HG03565 (cell line): ENCODE data around the gene GNG2.

Experiments used
- ATAC-seq: cut with Tn5 transposase; IDR thresholded peaks from one replicate; pipeline ENCODE4 v1.9.1; 2021; ENCODE audit warnings: mild to moderate bottlenecking, moderate library complexity; ENCODE audit not compliant: unreplicated experiment

The GNG2 gene

DNA sequence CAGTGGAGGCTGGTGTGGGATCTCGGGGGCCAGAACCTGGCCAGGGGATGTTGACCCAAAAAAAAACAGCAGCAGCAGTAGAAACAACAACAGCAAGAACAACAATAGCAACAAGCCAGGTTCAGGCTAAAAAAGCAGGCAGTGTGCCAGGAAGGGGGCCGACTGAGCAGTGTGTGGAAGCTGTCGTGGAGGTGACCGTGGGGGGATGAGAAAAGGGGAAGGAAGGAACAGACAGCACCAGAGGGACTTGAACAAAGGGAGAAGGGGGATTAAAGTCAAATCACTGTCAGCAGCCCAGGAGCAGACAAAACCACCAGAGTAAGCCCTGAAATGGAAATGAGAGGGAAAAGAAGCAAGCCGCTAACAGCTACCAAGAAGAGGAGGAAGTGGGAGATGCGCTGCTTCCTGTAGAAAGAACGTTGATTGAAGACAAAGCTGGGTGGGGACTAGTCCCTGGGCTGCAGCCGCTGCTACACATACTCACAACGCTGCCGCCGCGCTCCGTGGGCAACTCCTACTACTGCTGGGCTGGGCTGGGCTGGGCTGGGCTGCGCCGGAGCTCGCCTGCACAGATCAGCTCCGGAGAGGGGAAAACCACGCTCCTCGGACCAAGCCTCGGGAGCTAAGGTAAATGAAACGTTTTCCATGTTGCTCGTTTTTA lies at the start of gene GNG2:
TSS of gene GNG2 (plus strand) at position 449 of the 661 bp plus-strand sequence. CDS start 90,067 bp downstream, outside the sequence.
- peak; percentile 65 for ATAC-seq

DNA sequence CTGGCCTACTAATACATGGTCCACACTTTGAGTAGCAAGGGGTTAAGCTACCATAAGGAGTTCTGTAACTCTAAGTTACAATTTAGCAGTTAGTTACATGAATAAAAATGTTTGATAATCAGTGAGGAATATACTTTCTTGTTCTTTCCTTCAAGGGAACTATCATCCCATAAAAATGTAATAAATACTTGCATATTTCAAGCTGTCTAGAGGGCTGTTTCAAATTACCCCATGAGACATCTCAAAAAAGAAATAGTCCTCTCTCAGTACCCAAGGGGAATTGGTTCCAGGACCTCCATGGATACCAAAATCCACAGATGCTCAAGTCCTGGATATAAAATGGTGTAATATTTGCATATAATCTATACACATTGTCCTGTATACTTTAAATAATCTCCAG lies 48.7 kb upstream of the GNG2 start:
- ATAC-seq = no peak

DNA sequence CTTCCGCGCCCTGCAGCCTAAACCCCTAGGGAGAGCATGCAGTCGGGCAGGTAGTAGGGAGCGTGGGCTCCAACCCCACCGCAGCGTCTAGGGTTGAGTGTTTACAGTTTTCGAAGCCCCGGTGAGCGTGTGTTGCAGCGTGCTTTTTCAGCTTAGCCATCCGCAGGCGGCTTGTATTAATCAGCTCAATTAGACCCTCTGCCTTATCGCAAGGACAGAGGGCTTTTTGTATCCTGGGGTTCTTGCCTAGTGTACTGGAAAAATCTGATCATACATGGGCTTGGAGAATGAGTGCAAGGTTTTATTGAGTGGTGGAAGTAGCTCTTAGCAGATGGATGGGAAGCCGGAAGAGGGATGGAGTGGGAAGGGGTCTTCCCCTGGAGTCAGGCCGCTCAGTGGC lies 44.4 kb upstream of the GNG2 start:
- no peak for ATAC-seq

DNA sequence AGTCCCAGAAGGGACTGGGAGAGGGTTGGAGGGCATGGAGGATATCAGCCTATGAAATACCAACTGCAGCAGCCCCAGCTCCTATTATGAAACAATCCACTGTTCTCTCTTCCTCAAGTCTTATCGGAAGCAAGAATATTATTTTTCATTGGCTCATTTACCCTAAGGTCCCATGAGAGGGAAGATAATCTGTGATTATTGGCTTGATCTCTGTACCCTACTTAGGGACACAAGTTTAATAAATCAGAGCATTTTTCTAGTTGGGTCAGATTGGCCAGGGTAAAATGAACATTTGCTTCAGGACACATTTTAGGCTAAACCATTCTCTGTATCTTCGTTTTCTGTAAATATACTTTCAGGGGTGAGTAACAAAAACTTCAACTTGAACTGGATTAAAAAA lies 43.1 kb upstream of the GNG2 start:
- no peak for ATAC-seq

DNA sequence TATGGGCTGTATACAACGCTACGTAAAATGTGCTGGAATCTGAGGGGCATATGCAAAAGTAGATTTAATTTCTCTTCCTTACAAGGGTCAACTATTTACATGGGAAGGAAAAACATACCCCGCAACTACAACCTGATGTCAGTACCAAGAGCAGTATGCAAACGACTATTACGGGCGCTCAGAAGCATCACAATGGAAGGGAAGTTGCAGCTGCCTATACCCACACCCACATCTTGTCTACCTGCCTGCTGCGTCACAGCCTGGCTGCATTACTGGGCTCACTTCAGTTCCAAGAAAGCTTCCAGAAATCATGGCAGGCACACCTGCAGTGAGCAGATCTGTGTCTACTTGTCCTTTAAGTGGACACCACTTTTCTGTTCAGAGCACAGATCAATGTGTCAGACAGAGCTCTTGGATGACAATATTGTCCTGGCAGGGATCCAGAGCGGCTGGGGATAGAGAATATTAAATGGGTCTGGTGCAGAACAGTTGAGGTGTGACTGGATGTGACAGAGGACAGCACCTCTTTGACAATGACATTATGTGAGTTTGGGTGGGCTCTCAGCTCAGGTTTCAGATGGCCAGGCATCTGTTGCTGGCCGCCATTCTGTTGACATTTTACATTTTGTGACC lies 41.5 kb upstream of the GNG2 start:
- ATAC-seq = no peak

GRCh38 chr14:51821822-51822221 lies 38.6 kb upstream of the GNG2 start:
- ATAC-seq = no peak

GRCh38 chr14:51822499-51822898 lies 37.9 kb upstream of the GNG2 start:
- no peak for ATAC-seq

- ATAC-seq = no peak
These were observed 36.7 kb upstream of the GNG2 start for GRCh38 chr14:51823706-51824105.

DNA sequence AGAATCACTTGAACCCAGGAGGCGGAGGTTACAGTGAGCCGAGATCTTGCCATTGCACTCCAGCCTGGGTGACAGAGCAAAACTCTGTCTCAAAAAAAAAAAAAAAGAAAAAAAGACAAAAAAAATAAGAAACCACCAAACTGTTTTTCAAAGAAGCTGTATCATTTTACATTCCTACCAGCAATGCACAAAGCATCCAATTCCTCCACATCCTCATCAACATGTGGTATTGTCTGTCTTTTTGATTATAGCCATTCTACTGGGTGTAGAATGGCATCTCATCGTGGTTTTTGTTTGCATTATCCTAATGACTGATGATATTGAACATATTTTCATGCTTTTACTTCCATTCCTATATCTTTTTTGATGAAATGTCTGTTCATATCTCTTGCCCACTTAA lies 36.2 kb upstream of the GNG2 start:
- no peak for ATAC-seq

DNA sequence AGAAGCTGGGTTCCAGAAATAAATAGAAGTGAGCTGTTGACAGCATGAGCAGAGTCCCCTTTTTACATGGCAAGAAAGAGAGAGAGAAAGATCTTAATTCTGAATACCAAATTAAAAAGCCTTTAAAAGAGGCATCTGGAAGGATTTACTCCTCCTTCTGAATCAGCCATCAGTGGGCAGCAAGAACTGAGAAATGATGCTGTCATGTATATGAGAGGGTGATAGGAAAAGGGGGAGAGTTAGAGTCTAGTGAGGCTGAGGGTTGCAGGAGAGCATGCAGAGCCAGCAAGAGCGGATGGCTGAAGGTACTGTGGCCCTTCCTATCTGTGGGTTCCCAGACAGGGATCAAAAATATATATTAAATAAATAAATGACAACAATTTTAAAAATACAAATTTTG lies 34.5 kb upstream of the GNG2 start:
- ATAC-seq = no peak

DNA sequence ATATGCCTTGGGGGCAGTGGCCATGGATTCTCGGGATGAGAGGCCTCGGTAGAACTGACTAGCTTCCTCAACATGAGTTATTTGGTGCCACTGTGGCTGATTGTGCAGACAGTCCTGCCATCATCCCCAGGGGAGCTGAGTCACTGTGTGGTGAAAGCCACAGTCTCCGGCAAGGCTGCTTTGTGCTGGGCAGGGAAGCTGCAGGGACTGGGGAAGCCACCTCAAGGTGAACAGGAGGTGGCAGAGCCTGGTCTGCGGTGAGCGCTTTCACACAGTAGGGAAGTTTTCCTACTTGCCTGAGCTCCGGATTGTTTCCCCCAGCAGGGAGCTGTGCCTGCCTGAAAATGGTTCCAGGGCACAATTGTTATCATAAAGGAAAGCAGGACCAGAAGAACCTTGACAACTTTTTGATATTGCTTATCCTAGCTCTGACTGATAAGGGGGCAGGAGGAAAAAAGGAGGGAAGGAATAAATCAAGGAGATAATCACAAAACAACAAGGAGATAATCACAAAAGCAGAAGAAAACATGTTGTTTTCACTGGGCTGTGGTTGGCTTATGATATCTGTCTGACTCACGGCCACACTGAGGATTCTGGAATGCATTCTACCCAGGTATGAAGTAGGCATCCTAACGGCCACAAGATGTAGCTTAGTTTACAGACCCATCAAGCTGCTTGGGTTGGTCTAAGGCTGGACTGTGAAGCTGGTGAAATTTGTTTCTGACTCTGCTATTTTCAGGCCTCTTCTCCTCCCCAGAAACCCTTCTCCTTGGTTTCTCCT lies 32.2 kb upstream of the GNG2 start:
- peak; percentile 94 for ATAC-seq

DNA sequence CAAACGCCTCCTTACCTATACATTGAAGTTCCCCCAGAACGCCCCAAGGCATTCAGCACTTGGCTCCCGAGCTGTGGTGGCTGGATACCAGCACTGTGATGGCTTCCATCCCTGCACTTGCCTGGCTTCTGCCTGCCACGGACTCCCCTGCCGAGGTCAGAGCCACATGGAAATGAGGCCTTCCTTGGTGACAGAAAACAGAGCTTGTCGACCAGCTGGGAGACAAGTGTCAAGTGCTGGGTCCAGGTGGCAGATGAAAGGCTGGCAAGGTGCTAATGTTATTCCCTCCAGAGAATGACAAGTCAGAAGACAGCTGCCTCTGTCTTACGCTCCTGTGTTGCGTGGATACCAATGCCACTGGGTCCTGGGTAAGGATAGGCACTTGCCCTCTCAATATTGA lies 26.2 kb upstream of the GNG2 start:
- no peak for ATAC-seq

GRCh38 chr14:51836417-51836816 lies 24.0 kb upstream of the GNG2 start:
- no peak for ATAC-seq

DNA sequence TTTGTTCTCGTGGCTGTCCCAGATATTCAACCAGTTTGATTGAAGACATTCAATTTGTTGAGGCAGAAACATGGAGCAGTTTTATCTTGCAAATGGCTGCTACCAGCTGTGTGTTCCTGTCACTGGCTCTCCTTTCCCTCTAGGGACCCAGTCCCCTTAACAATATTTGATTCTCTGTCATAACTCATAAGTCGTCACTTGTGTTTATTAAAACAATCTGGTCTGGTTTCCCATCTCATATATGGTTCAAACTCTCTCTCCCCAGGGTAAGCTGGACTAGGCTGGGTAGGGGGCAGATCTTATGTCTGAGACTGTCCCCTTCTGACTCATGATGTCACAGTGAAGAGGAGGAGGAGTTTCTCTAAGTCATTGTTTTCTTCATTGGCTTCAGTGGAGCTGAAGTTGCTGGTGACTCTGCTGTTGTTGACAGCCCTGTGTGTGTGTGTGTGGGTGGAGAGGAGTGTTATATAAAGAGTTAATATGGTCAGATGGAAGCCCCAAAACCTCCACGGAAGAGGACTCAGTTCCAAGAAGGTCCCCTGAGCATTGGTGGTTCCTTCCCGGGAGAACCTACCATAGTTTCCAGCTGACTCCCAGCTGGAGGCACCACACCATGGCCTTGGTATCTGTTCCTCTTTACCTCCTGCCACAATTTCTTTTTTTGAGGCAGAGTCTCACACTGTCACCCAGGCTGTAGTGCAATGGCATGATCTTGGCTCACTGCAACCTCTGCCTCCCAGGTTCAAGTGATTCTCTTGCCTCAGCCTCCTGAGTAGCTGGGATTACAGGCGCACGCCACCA lies 16.1 kb upstream of the GNG2 start:
- peak; percentile 23 for ATAC-seq

DNA sequence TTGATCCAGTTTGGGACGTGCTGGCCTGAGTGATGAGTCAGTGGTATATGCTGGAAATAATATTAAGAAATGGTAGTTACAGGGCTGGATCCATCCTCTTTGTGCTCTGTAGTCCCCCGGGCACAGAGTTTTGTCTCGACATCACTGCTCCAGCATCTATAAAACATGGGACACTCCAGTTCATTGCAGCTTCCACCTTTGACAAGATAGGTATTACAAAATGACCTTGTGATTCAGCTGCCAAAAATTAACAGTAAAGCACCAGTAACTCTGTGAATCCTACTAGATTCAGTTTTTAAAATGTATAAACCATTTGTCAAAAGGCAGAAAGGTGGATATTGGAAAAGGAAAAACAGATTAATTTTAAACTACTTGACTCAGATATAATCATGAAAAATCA lies 14.6 kb upstream of the GNG2 start:
- ATAC-seq = no peak

DNA sequence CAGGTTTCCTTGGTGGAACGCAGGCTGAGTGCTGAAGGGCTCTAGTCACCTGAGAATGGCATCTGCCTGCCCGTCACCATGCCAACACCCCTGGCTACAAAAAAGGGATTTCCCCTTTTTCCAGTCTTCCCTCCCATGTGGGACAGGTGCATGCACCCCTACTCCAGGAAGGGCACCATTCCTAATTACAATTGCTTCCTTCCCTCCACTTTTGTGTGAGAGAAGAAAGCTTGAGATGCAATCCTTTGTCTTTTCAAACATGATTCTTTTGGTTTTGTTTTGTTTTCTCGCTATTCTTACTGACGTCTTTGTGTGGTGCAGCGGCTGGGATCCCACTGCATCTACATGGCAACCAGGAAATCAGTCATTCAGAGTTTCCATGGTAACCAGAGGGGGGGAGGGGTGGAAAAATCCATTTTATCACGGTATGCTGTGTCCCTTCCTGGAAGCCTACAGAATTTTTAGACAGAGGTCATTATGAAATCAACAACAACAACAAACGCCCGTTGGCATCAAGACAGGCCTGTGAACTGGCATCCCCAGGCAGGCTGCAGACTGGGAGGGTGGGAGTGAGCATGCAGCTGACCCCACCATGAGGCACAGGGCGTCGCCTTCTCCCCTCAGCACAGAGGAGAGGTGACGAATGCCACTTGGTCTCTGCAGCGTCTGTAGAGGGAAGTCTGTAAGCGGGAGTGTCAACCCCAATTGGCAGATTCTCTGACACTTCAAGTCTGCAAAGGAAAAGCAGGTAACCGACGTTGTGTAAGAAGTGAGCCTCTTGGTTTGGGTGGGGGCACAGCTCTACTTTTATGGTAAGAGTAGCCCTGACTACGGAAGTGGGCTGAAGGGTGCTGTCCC lies 13.6 kb upstream of the GNG2 start:
- ATAC-seq = peak; percentile 62

- ATAC-seq = no peak
These were observed 13.0 kb upstream of the GNG2 start for GRCh38 chr14:51847489-51847796.

GRCh38 chr14:51848120-51848519 lies 12.3 kb upstream of the GNG2 start:
- ATAC-seq = no peak

DNA sequence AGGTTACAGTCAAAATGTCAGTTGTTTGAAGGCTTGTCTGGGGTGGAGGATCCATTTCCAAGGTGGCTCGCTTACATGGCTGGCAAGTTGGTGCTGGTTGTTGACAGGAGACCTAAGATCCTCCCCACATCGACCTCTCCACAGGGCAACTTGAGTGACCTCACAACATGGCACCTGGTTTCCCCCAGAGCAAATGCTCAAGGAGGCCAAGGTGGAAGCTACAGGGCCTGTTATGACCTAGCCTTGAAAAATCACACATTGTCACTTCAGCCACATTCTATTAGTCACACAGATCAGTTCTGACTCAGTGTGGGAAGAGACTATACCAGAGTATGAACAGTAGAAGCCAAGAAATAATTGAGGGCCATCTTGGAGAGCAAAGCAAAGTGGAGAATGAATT lies 11.3 kb upstream of the GNG2 start:
- no peak for ATAC-seq

GRCh38 chr14:51850651-51851050 lies 9.8 kb upstream of the GNG2 start:
- no peak for ATAC-seq

DNA sequence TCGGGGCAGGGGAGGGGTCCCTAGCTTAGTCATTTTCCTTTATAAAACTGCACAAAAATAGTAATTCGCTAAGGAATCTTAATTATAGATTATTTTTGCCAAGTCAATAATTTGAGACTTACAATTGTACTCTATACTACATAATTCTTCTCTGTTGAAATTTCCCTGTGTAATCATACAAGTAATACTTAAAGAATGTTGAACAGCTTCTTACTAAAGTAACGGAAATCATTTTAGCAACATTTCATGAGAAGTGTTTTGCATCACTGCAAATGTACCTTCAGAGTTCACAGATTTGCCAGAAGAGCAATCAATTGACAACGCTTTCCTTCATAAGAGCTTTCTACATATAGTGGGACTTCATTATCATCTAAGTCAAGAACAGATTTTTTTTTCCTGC lies 7.9 kb upstream of the GNG2 start:
- ATAC-seq = no peak
